ENCODE measurements around the gene VAV2.

Gene VAV2

DNA sequence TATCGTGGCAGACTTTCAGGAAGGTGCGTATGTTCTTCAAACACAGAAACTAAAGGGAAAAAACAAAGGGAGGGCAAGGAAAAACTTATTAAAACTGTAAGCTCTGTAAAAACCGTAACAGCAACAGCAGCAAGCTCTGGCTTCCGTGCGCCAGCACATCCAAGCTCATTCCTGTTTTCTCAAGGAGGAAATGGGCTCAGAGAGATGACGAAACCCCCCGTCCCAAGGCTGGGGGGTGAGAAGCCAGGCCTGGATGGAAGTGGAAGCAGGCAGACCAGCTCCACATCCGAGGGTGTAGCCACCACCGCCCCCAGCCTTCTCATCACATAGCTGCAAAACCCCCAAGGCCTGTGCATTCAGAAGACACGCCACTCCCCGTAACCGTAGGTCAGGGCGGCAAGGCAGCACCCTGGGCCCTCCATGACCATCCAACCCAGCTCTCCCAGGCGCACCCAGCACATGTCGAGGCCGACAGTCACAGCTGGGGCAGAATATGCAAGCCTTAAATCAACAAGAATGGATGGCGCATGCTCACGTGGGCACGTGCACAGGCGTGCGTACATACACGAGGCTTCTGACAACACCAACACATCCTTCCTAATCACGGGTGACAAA is 52.8 kb downstream of the VAV2 start:
- Histone ChIP-seq H3K36me3 (ENCODE audit: control insufficient read depth in 4 of 4, insufficient read depth in 4 of 4, low read length in 3 of 4) (peaks cover 0 to 3% (median 0%) of the 10 kb centered on the region in 4 experiments), H3K9me3 (ENCODE audit: control extremely low read depth in 1 of 5, control insufficient read depth in 4 of 5, insufficient read depth in 2 of 5, low read depth in 1 of 5, low read length in 4 of 5) (no peaks in the 10 kb centered on the region), H3K27ac (ENCODE audit: insufficient read depth in 1 of 2, low read depth in 1 of 2, low read length in 2 of 2, poor library complexity in 1 of 2, severe bottlenecking in 2 of 2) (no peak overlapping the region), H3K4me3 (ENCODE audit: control insufficient read depth in 1 of 7, extremely low read depth in 1 of 7, insufficient read depth in 4 of 7, low read depth in 2 of 7, low read length in 6 of 7) (no peak overlapping the region), H3K27me3 (replicated peaks in 2 of 5; ENCODE audit: control insufficient read depth in 4 of 5, insufficient read depth in 5 of 5, low read length in 4 of 5) (no peaks in the 10 kb centered on the region), H3K4me1 (ENCODE audit: control extremely low read depth in 1 of 4, control insufficient read depth in 4 of 4, insufficient read depth in 4 of 4, low read length in 3 of 4) (no peaks in the 10 kb centered on the region)
- WGBS (ENCODE audit: insufficient coverage): 94% methylated on average over 20 of the region's 23 CpGs
- ChIA-PET CTCF (interaction anchor here (1.0 kb wide), 1 partner anchor 11 kb away, joined by 3 read pairs; no protein-coding TSS in a partner anchor), POLR2A (no interaction called here)
- DNase-seq: no peak

GRCh38 chr9:133938753-133939152 is 53.4 kb downstream of the VAV2 start:
- Histone ChIP-seq H3K9me3 (ENCODE audit: control extremely low read depth in 1 of 5, control insufficient read depth in 4 of 5, insufficient read depth in 2 of 5, low read depth in 1 of 5, low read length in 4 of 5) (no peaks in the 10 kb centered on the region), H3K27me3 (replicated peaks in 2 of 5; ENCODE audit: control insufficient read depth in 4 of 5, insufficient read depth in 5 of 5, low read length in 4 of 5) (no peaks in the 10 kb centered on the region), H3K4me1 (ENCODE audit: control extremely low read depth in 1 of 4, control insufficient read depth in 4 of 4, insufficient read depth in 4 of 4, low read length in 3 of 4) (no peaks in the 10 kb centered on the region), H3K27ac (ENCODE audit: insufficient read depth in 1 of 2, low read depth in 1 of 2, low read length in 2 of 2, poor library complexity in 1 of 2, severe bottlenecking in 2 of 2) (no peak overlapping the region), H3K36me3 (ENCODE audit: control insufficient read depth in 4 of 4, insufficient read depth in 4 of 4, low read length in 3 of 4) (peaks cover 0 to 3% (median 0%) of the 10 kb centered on the region in 4 experiments), H3K4me3 (ENCODE audit: control insufficient read depth in 1 of 7, extremely low read depth in 1 of 7, insufficient read depth in 4 of 7, low read depth in 2 of 7, low read length in 6 of 7) (no peak overlapping the region)
- WGBS (ENCODE audit: insufficient coverage): 97% methylated on average over 12 of the region's 14 CpGs
- DNase-seq: no peak
- CTCF ChIA-PET: interaction anchor here (1.0 kb wide), 1 partner anchor 11 kb away, joined by 3 read pairs; no protein-coding TSS in a partner anchor
- POLR2A ChIA-PET: interaction anchor here (0.7 kb wide), 1 partner anchor 33 kb away, joined by 3 read pairs; no protein-coding TSS in a partner anchor

- H3K36me3 ChIP-seq (ENCODE audit: control insufficient read depth in 4 of 4, insufficient read depth in 4 of 4, low read length in 3 of 4): peaks cover 0 to 3% (median 0%) of the 10 kb centered on the region in 4 experiments
- CTCF ChIA-PET: no interaction called here
- 97% methylated on average over 9 of the region's 10 CpGs for WGBS (ENCODE audit: insufficient coverage)
- H3K27me3 ChIP-seq (replicated peaks in 2 of 5; ENCODE audit: control insufficient read depth in 4 of 5, insufficient read depth in 5 of 5, low read length in 4 of 5): no peaks in the 10 kb centered on the region
- no peak for DNase-seq
- H3K4me3 ChIP-seq (ENCODE audit: control insufficient read depth in 1 of 7, extremely low read depth in 1 of 7, insufficient read depth in 4 of 7, low read depth in 2 of 7, low read length in 6 of 7): no peak overlapping the region
- POLR2A ChIA-PET: interaction anchor here (0.7 kb wide), 1 partner anchor 32 kb away, joined by 3 read pairs; no protein-coding TSS in a partner anchor
- no peaks in the 10 kb centered on the region for H3K4me1 ChIP-seq (ENCODE audit: control extremely low read depth in 1 of 4, control insufficient read depth in 4 of 4, insufficient read depth in 4 of 4, low read length in 3 of 4)
- no peaks in the 10 kb centered on the region for H3K9me3 ChIP-seq (ENCODE audit: control extremely low read depth in 1 of 5, control insufficient read depth in 4 of 5, insufficient read depth in 2 of 5, low read depth in 1 of 5, low read length in 4 of 5)
- H3K27ac ChIP-seq (ENCODE audit: insufficient read depth in 1 of 2, low read depth in 1 of 2, low read length in 2 of 2, poor library complexity in 1 of 2, severe bottlenecking in 2 of 2): no peak overlapping the region
These were observed 54.0 kb downstream of the VAV2 start for GRCh38 chr9:133938086-133938485.

DNA sequence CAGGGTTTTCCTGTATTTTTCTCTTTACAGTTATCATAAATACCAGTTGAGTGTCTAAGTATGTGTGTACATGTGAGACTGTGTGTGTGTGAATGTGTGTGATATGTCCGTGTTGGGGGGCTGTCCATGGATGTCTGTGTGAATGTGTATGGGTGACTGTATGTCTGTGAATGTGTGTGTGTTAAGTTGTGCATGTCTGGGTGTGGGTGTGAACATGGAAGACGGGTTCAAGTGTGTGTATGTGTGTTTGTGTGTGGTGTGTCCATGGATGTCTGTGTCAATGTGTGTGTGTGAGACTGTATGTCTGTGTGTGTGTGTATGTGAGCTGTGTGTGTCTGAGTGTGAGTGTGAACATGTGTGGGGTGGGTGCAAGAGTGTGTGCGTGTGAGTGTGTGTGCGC is 55.0 kb downstream of the VAV2 start:
- CTCF ChIA-PET: interaction anchor here (1.3 kb wide), 1 partner anchor 9 kb away, joined by 3 read pairs; no protein-coding TSS in a partner anchor
- POLR2A ChIA-PET: no interaction called here
- WGBS (ENCODE audit: insufficient coverage): 100% methylated on average over 2 of the region's 4 CpGs

GRCh38 chr9:133935328-133936005 is 56.7 kb downstream of the VAV2 start:
- Histone ChIP-seq H3K4me3 (ENCODE audit: control insufficient read depth in 1 of 7, extremely low read depth in 1 of 7, insufficient read depth in 4 of 7, low read depth in 2 of 7, low read length in 6 of 7) (no peak overlapping the region), H3K27ac (ENCODE audit: insufficient read depth in 1 of 2, low read depth in 1 of 2, low read length in 2 of 2, poor library complexity in 1 of 2, severe bottlenecking in 2 of 2) (no peak overlapping the region), H3K9me3 (ENCODE audit: control extremely low read depth in 1 of 5, control insufficient read depth in 4 of 5, insufficient read depth in 2 of 5, low read depth in 1 of 5, low read length in 4 of 5) (no peaks in the 10 kb centered on the region), H3K27me3 (replicated peaks in 2 of 5; ENCODE audit: control insufficient read depth in 4 of 5, insufficient read depth in 5 of 5, low read length in 4 of 5) (no peaks in the 10 kb centered on the region), H3K4me1 (ENCODE audit: control extremely low read depth in 1 of 4, control insufficient read depth in 4 of 4, insufficient read depth in 4 of 4, low read length in 3 of 4) (no peaks in the 10 kb centered on the region), H3K36me3 (ENCODE audit: control insufficient read depth in 4 of 4, insufficient read depth in 4 of 4, low read length in 3 of 4) (peaks cover 0 to 3% (median 0%) of the 10 kb centered on the region in 4 experiments)
- CTCF ChIA-PET: interaction anchor here (1.1 to 1.3 kb wide), 3 partner anchors 10 to 65 kb away, joined by 3 to 4 read pairs (median 3); no protein-coding TSS in a partner anchor
- POLR2A ChIA-PET: no interaction called here
- DNase-seq: no peak
- WGBS (ENCODE audit: insufficient coverage): 93% methylated on average over 27 of the region's 27 CpGs

More for the DNA sequence above, 55.0 kb downstream of the VAV2 start:
- no peaks in the 10 kb centered on the region for H3K4me1 ChIP-seq (ENCODE audit: control extremely low read depth in 1 of 4, control insufficient read depth in 4 of 4, insufficient read depth in 4 of 4, low read length in 3 of 4)
- H3K36me3 ChIP-seq (ENCODE audit: control insufficient read depth in 4 of 4, insufficient read depth in 4 of 4, low read length in 3 of 4): peaks cover 0 to 3% (median 0%) of the 10 kb centered on the region in 4 experiments
- no peaks in the 10 kb centered on the region for H3K27me3 ChIP-seq (replicated peaks in 2 of 5; ENCODE audit: control insufficient read depth in 4 of 5, insufficient read depth in 5 of 5, low read length in 4 of 5)
- H3K9me3 ChIP-seq (ENCODE audit: control extremely low read depth in 1 of 5, control insufficient read depth in 4 of 5, insufficient read depth in 2 of 5, low read depth in 1 of 5, low read length in 4 of 5): no peaks in the 10 kb centered on the region
- no peak overlapping the region for H3K27ac ChIP-seq (ENCODE audit: insufficient read depth in 1 of 2, low read depth in 1 of 2, low read length in 2 of 2, poor library complexity in 1 of 2, severe bottlenecking in 2 of 2)
- DNase-seq: no peak
- no peak overlapping the region for H3K4me3 ChIP-seq (ENCODE audit: control insufficient read depth in 1 of 7, extremely low read depth in 1 of 7, insufficient read depth in 4 of 7, low read depth in 2 of 7, low read length in 6 of 7)

DNA sequence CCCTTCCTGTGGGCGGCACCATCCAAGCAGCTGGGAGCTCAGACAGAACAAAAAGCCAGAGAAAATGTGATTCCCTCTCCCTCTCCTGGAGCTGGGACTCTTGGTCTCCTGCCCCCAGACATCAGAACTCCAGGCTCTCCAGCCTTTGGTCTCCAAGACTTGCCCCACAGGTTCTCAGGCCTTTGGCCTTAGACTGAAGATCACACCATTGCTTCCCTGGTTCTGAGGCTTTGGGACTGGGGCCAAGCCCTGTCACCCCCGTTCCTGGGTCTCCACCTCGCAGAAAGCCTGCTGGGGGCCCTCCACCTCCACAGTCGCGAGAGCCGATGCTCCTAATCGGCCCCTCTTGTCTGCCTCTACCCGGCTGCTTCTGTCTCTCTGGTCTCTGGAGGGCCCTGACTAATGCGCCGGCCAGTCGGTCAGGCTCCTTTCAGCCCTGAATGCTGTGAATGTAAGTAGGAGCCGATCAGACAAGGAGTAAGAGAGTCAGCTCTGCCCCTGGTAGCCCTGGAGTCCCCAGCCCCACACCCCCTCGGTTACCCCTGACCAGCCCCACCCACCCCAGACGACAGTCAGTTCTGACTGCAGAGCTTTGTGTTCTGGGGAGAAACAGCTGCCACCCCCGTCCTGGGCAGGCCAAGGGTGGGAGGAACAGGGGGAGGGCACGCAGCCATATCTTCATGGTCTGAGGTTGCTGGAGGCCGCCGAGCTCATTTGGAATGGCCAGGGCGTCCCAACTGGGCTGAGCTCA is 57.5 kb downstream of the VAV2 start:
- WGBS (ENCODE audit: insufficient coverage): 96% methylated on average over 14 of the region's 19 CpGs
- Histone ChIP-seq H3K4me1 (ENCODE audit: control extremely low read depth in 1 of 4, control insufficient read depth in 4 of 4, insufficient read depth in 4 of 4, low read length in 3 of 4) (no peaks in the 10 kb centered on the region), H3K27me3 (replicated peaks in 2 of 5; ENCODE audit: control insufficient read depth in 4 of 5, insufficient read depth in 5 of 5, low read length in 4 of 5) (no peaks in the 10 kb centered on the region), H3K36me3 (ENCODE audit: control insufficient read depth in 4 of 4, insufficient read depth in 4 of 4, low read length in 3 of 4) (peaks cover 0 to 3% (median 0%) of the 10 kb centered on the region in 4 experiments), H3K27ac (ENCODE audit: insufficient read depth in 1 of 2, low read depth in 1 of 2, low read length in 2 of 2, poor library complexity in 1 of 2, severe bottlenecking in 2 of 2) (no peak overlapping the region), H3K9me3 (ENCODE audit: control extremely low read depth in 1 of 5, control insufficient read depth in 4 of 5, insufficient read depth in 2 of 5, low read depth in 1 of 5, low read length in 4 of 5) (no peaks in the 10 kb centered on the region), H3K4me3 (ENCODE audit: control insufficient read depth in 1 of 7, extremely low read depth in 1 of 7, insufficient read depth in 4 of 7, low read depth in 2 of 7, low read length in 6 of 7) (no peak overlapping the region)
- CTCF ChIA-PET: interaction anchor here (0.8 kb wide), 1 partner anchor 155 kb away, joined by 3 read pairs; no protein-coding TSS in a partner anchor
- no peak for DNase-seq
- POLR2A ChIA-PET: interaction anchor here (0.6 kb wide), 1 partner anchor 987 kb away, joined by 3 read pairs; no protein-coding TSS in a partner anchor

Measured in common myeloid progenitor, CD34-positive (primary cell).